GM12801 (cell line): Measurements from ENCODE around the gene ENDOD1.

Source experiments
- TF ChIP-seq, protein P1 (sequence below): IDR thresholded peaks from one replicate; pipeline ENCODE4 v1.5.1; 2011; ENCODE audit warnings: control low read depth; ENCODE audit not compliant: insufficient read length; ENCODE audit errors: extremely low read depth

The ENDOD1 gene

GRCh38 chr11:95137299-95137698, 47.7 kb downstream of the ENDOD1 start:
- TF ChIP-seq, protein P1, sequence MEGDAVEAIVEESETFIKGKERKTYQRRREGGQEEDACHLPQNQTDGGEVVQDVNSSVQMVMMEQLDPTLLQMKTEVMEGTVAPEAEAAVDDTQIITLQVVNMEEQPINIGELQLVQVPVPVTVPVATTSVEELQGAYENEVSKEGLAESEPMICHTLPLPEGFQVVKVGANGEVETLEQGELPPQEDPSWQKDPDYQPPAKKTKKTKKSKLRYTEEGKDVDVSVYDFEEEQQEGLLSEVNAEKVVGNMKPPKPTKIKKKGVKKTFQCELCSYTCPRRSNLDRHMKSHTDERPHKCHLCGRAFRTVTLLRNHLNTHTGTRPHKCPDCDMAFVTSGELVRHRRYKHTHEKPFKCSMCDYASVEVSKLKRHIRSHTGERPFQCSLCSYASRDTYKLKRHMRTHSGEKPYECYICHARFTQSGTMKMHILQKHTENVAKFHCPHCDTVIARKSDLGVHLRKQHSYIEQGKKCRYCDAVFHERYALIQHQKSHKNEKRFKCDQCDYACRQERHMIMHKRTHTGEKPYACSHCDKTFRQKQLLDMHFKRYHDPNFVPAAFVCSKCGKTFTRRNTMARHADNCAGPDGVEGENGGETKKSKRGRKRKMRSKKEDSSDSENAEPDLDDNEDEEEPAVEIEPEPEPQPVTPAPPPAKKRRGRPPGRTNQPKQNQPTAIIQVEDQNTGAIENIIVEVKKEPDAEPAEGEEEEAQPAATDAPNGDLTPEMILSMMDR, result no peak

DNA sequence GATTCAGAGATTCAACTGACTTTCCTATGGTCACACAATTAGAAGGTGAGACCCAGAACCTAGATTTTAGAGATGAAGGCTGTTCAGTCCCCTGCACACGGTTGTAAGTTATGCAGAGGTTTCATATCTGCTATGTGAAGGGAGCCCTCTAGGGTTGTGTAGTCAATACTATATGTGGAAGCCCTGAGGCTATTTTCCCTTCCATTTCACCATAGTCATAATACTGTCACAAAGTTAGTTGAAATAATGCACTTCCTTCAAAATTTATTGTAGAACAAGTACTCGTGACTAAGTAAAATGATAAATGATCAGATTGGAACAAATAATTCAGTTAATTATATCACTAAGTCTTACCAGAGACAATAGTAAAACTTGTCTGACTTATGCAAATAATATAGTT, 48.8 kb downstream of the ENDOD1 start:
- TF ChIP-seq, protein P1, result no peak

GRCh38 chr11:95140397-95141033, 50.9 kb downstream of the ENDOD1 start:
- TF ChIP-seq, protein P1, result no peak

GRCh38 chr11:95142431-95142830, 52.8 kb downstream of the ENDOD1 start:
- TF ChIP-seq, protein P1, result no peak

DNA sequence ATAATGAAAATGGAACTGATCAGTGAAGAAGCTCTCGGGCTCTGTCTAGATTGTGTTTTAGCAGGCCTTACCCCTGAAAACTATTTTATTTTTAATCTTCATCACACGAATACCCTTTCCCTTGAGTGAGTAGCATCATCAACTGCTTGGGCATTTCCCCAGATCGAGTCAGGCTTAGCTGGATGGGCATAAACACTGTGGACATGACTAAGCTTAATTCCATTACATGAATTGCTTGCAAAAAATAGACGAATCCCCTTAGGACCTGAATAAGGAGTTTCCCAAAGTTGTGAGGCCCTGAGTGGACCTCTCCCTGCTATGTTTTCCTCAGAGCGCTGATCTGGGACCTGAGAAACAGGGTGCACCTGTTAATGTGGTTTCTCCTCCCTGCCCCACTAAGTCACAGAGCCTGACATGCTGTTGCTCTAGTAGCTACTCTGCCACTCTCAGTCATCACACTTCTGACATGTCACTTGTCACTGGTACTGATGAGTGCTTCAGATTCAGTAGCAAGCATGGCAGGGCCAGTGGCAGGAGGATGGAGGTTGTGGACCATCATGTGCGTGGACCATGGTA, 53.5 kb downstream of the ENDOD1 start:
- TF ChIP-seq, protein P1, result no peak

GRCh38 chr11:95144313-95145235, 54.9 kb downstream of the ENDOD1 start:
- TF ChIP-seq, protein P1, result no peak

DNA sequence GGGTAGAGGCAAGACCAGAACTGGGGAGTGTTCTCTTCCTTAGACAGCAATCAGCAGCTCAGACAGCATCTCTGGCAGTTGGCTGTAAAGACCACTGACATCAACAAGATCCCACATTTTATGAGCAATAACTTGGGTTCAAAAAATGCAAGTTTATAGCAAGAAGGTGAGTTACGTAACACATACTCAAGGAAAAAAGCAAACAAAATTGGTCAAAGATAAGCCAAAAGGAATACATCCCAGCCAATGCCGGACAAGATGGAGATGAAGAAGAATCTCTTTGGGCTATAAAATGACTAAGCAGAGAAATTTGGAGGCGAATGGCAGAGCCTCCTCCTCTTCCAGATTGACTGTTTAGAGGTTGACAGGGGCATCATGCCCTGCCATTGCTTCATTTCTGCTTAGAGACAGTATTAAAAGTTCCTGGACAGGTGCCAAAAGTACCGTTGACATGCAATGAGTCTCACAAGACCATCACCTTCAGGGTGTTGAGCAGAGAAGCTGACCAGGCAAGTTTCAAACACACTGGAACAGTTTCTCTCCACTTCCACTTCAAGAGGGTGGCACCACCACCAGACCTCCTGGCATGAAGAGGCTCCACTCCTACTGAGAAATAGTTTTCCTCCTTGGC, 55.9 kb downstream of the ENDOD1 start:
- TF ChIP-seq, protein P1, result no peak
